Embryonic facial prominence (tissue), 1 donor: ENCODE data around the gene SLC25A21.
"Not testable (repeated sequence)": the region's sequence is repeated elsewhere in the genome, so short reads cannot be mapped to it uniquely, and the experiment has no call there.

ENCODE experiments used
- DNase-seq: peaks from one replicate; pipeline ENCODE4 v3.0.0-alpha.2; 2016; ENCODE audit errors: extremely low spot score

Gene SLC25A21

DNA sequence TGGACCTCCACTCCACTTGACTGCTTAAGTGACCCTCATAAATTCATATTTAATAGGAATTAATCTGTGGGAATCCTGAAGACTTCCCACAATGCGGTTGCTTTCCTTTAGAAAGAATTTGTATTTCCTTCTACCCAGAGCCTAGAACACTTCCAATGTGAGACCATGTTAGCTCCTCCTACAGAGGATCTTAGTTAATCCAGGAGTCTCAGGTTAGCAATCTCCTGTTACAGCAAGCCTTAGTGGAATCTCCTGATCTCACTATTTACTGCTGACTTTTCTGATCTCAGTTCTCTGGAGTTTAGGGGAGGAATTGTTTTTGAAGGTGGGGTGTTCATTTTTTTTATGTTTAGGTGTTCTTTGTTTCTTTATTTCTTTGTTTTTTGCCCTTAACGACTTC is 186.0 kb downstream of the SLC25A21 start:
- no peak for DNase-seq

DNA sequence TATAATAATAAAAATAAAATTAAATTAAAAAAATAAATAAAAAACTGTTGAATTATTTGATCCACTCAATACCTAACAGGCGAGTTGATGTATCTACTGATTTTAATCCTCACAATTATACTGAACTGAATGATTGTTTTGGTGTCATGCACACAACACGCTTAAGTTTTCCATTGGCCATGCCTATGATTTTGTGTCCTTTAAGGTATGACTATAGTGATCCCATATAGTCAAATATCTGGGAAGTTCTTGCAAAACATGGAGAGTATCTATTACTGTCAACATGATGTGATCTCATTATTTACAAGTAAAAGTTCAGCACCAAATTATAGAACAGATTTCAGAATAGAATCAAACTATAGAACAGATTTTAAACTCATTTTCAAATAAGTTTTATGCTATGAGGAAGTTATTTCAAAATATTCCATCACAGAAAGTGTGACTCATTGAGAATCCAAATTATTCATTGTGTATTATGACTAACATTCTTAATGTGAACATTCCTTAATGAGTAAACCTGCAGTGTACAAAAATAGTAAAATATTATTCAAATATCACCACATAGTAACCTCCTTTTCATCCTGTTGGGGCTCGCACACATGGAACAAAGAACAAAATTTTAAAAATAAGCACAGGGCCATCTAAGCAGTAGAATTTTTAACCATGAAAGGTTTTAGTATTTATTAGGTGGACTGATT is 190.4 kb downstream of the SLC25A21 start:
- DNase-seq = no peak

DNA sequence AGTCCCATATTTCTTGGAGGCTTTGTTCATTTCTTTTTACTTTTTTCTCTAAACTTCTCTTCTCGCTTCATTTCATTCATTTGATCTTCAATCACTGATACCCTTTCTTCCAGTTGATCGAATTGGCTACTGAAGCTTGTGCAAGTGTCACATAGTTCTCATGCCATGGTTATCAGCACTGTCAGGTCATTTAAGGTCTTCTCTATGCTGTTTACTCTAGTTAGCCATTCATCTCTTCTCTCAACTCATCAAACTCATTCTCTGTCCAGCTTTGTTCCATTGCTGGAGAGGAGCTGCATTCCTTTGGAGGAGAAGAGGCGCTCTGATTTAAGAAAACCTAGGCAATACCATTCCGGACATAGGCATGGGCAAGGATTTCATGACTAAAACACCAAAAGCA is 192.0 kb downstream of the SLC25A21 start:
- DNase-seq = not testable (repeated sequence)

DNA sequence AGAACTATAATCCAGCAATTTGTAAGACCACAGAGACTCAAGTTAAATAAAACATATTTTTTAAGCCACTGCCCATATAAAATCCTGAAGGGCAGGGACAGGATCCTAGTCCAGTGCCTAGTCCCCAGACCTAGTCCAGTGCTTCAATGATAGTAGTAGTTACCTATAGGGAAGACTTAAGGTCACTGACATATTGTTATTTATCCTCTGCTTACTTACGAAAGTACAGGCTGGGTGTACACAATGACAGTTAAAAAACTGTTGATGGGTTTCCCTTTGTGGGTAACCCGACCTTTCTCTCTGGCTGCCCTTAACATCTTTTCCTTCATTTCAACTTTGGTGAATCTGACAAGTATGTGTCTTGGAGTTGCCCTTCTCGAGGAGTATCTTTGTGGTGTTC is 192.5 kb downstream of the SLC25A21 start:
- DNase-seq = no peak

DNA sequence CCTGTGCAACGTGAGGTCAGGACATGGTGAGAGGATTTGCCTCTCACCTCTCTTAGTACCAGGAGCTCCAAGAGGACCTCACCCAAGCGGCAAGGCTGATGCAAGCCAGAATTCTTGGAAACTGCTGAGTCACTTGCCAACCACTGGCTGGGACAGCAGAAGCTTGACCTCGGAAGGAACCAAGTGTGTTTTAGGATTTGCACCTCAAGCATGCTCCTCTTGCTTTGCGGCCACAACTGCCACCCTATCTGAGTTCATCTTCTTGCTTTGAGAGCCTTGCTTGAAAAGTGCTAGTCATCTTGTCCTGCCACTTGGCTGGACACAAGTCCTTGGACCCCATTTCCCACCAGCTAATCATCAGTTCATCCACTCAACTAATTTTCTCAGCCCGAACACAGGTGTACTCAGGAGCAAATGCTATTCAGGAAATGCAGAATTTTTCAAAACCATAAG is 195.8 kb downstream of the SLC25A21 start:
- no peak for DNase-seq

DNA sequence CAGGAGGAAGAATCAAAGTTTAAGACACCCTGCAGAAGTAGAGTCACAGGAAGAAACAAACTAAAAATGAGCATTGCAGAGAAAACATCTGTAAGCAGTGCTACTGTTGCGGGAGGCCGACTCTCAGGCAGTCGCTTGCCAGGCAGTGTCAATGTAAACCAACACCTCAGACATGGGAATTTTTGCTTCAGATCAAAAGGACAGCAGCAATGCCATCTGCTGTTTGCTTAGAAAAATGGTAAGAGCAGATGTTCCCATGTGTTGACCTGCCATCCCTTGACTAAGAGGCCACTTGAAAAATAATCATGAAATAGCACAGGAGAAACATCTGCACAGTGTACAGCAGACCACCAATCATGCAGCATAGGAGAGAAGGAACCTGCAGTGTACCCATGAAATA is 196.6 kb downstream of the SLC25A21 start:
- no peak for DNase-seq

DNA sequence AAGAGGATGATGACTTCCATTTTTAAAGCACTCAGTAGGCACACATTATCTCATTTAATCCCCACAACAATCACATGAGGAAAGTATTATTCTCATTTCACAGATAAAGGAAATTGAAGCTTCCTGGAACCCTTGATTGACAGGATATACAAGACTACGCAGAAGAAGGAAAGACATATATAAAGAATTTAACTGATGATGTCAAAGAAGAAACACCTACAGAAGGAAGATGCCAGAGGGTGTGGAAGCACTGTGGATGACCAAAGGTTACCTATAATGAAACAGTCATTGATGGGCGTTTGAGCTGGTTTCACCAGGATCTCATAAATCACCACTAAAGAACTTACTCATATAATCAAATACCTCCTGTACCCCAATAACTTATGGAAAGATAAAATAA is 197.4 kb downstream of the SLC25A21 start:
- no peak for DNase-seq

DNA sequence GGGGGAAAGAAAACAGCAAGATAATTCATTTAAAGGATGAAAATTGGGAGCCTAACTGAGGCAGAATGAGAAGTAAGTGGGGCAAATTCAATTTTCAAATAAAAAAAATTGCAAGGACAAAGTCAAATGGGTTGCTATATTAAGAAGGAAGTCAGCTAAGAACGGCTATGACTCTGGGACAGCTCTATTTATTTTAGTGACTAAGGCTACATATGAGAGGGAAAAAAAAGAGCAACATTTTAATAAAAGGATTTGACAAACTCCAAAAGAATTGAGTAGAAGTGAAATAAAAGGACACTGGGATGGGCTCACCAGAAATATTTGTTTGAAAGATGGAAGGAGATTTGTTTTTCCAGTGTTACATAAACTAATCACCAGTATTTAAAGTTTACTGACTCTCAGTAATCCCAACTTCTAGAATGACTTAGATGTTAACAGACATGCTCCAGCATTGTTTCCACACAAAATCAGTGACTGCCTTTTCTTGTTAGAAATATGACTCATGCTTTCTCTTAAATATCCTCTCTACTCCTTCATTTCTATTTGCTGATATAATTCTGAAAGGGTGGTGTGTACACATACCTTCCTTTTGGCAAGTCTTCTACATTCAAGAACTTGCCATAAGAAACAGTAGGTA is 198.5 kb downstream of the SLC25A21 start:
- DNase-seq = no peak

DNA sequence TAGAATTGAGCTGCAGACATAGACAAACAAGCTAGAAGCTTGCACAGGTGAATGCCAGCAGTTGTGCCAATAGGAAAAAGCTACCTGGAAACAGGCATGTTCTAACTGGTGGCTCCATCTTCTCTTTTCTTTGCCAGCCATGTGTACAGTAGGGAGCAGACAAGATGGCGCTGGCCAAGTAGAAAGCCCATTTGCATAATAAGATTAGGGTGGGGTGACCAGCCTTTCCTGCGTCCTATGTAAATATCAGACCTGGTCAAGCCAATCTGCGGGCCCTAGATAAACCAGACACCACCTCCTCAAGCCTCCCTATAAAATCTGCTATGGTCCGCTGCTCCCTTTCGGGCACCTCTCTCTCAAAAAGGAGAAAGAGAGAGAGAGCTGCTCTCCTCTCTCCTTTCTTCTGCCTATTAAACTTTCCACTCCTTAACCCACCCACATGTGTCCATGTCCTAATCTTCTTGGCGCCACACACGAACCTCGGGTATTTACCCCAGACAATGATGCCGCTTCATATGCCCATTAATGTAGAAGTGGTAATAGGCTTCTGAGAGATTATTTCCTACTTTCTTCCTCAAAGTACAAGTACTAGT is 201.0 kb downstream of the SLC25A21 start:
- no peak for DNase-seq

DNA sequence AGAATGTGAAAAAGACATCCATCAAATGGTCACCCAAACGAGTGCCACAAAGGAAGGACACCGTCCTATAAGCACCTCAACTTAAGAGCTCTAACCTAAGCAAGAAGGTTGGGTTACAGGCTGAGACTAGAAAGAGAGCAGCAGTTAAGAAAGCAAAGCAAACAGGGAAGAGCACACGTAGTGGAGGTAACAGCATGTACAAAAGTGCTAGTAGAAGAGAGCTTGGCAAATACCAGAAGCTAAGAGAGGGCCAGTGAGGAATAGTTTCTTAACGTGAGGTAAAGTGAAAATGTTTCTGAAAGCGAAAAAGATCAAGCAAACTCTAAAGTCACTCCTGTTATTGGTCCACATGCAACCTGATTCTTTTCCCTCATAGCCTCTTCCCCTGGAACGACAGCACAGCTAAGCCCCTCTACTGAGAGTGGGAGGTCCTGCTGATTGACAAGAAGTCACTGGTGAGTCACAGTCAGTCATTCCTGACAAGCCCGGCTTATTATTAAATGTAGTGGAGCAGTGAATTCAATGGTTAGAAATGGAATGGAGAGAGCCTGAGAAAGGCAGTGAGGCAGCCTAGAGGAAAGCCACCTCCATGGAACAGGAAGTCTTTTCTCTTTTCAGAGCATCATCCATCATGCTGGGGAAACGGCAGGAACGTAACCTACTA is 204.4 kb downstream of the SLC25A21 start:
- no peak for DNase-seq

DNA sequence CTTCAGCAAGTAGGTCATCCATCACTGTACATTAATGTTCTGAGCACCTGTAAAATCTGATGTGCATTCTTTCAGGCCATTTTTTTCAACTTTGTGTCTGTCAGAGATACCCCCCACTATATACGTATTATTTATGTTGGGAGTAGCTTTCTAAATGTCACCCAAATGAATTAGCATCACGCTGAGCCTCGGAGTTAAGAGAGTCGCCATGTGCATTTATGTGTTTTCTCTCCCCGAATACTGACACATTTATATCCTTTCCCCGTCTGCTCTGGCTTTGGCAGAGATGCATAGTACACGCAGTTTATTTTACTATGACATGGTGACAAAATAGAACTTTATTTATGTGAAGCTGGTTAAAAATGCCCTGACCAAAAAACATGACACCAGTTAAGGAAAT is 216.4 kb downstream of the SLC25A21 start:
- DNase-seq = no peak

DNA sequence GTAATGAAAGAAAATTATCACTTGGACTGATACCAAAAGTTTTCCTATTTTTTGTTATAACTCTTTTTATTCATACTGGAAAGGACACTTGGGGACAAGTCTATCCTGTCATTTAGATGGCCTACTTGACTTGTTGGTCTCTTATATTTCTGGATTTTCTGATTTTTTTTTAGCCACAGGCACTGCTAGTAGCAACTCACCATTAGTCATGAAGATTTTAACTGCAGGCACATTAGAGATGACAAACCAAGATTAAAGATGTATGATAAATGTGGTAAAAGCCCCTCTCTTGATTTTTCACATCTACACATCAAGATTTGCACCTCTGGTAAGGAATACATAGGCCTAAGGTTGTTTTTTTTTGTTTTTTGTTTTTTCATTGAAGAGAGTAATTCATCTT is 217.0 kb downstream of the SLC25A21 start:
- no peak for DNase-seq

DNA sequence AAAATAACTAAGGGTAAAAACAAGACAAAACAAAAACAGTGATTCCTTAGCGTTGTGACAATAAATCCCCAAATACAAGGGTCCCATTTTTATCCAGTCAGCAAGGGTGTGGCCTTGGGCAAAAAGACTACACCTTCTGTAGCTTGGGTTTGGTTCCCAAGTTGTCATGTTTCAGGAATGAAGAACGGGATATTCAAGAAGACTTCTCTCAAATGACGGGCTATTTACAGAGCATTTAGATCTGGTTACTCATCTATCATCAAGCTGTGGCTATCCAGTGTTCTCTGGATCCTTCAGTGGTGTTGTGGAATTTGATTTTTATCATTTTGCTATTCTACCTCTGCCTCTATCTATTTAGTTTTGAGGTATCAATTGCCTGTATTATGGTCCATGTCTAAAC is 219.7 kb downstream of the SLC25A21 start:
- DNase-seq = no peak

DNA sequence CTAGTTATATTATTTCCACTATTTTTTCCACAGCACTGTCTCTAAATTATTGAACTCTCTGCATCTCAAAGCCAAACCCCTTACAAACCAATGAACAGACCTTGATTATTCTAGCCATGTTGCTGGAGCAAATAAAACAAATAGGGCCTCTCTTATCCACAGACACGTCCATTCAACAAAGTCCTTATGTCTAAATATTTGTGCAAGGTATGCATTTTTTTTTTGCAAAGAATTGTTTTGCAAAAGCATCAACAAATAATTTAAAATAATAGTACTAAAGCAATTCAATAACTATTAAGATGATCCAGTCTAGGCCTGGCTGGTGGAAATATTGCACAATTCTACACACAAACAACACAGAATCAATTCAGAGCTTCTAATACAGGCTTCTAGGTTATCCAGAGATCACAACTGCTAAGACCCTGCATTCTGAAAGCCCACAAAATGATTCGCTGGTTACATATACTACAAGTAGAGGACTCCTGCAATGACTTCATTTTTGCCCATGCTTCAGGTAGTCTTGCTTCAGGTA is 221.0 kb downstream of the SLC25A21 start:
- DNase-seq = no peak

DNA sequence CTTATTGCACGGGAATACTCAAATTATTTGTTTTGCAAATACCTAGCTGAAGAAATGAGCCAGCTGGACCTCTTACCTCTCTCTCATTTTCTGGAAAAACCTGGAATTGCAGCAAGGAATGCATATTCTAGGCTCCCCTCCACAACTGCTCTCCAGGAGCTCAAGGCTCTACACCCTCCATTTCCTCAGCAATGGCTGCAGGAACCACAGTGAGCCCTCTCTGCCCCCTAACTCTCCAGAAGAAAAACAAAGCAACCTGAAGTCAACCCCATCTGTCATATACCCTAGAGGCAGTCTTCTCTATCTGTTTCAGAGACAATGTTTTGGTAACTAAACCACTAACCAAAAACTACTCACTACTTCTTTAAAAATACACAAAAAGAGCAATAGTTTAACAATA is 221.6 kb downstream of the SLC25A21 start:
- no peak for DNase-seq

DNA sequence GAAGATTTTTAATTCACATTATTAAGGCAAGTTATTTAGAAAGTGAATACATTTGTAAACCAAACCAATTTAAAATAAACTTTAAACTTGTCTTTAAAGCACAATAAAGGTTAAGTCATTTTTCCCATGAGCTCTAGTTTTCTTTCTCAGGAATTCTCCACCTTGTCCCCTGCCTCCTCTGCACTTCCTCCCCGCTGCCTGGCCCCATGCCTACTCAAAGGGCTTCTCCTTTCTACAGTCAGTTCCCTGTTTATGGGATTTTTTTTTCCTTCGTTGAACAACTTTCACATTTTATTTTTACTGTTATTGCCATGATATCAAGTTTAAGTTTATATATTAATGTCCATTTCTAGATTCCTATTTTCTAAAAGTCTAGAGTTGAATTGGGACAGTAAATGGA is 223.0 kb downstream of the SLC25A21 start:
- no peak for DNase-seq

DNA sequence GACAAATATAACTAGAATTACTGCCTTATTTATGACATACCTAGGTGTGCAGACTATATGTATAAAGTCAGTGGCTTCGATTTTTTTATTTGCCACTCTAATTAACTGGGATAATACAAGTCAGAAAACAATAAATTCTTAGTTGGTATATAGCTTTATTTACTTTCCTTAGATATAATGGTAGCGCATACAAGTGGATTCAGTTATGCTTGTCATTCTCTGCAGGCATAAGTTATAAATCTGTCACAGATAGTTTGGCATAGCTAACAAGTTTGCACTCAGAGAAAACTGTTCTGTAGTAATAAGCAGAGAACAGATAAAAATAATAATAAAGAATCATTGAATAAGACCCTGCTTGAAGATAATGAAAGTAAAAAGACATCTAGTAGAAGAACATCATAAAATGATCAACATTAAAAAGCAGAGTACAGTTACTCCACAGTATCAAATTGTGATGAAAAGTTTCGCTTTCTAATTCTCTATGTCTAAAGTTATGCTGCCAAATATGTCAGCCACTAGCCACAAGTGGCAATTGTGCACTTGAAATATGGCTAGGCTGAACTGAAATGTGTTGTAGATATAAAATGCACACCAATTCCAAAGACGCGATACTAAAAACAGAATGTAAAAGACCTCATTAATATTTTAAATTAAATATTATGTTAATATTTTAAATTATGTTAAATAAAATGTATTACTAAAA is 224.1 kb downstream of the SLC25A21 start:
- DNase-seq = no peak

DNA sequence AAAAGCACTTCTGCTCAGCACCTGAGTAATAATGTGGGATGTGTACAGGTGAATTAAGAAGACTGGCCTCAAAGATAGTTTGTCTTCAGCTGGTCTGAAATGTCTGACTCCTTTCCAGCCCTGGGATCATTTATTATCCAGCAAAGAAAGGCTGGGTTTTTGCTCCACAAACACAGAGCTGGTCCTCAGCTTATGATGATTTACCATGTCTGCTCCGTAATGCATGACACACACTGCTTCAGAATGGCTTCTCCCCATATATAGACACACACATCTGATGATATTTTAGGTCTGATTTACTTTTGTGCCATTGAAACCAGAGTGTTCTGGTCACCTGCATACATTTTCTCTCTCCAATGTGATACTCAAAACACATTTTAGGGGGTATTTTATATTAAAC is 225.0 kb downstream of the SLC25A21 start:
- no peak for DNase-seq

DNA sequence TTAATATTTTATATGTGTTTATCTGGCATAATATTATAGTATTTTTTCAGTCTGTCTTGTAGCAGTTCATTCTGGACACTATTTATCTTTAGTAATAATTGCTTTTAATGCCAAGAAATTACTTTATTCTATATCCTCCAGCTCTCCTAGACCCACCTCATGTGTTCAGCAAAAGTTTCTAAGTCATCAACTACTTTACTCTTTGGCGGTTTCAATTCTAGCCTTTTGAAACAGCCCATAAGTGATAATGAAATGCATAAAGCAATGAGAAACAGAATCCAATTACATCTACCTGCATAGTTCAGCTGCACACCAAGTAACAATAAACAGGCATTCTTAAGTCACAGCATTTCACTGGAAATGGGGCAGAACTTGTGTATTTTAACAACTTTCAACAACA is 225.5 kb downstream of the SLC25A21 start:
- DNase-seq = no peak

DNA sequence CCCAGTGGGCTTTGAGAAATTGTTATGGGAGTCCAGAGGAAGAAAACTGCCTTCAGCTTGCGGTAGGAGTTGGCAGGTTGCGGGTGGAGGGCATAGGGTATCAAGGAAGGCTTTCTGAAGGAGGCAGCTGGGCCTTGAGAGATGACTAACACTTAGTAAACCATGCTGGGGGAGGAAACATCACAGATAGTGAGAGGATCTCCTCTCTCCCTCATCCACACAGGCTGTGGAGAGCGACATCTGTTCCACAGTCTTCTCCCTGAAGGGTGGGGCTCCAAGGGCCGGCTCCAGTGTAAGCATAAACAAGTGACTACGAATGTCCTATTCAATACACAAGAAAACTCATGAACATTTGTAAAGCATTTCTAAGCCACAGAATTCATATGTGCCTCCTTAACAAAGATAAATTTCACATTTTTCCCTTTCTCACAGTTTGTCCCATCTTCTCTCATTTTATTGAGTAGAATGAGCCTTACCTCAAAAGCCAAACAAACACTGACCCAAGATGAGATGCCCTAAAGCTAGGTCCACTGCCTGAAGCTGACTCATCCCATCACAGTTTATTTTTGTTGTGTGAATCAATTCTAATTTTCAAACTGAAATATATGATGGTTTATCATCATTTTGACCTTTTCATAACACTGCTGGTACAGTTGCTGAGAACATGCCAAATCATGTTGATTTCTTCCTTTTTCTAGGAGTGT is 227.9 kb downstream of the SLC25A21 start:
- no peak for DNase-seq

DNA sequence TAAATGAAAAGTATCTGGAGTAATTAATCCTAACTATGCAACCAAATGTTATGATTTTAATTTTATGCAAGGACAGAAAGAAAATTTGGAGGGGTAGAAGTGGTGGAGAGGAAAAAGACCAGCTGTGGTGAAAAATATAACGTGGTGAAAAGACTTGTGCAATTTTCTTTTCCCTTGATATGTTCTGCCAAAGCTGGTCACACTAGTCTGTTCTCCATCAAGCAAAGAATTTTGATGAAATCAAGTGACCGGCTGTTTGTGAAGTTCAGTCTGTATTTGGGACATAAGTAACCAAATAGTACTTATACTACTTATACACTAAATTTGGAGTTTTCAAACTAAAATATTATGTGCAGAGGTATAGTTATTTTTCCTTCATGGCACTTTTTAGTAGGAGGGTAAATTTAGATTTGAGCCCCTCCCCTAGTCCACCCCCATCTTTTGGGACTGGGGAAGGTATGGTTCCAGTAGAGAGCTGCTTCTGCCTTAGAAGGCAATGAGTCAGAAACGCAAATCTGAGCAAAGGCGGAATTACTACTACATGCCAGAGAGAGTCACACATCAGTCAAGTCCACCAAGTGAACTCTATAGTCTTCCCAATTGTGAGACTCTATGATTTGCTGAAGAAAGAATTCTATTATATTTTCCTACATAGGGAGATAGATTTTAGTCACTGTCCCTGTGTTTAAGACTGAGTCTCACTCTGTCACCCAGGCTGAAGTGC is 229.7 kb downstream of the SLC25A21 start:
- no peak for DNase-seq
